Neural cell (in vitro differentiated cells): Measurements from ENCODE around the gene DNAJB8. TPM values are rescaled to one million over a fixed set of nuclear protein-coding genes. Genes with fewer than 3 reads are reported as not detected.

Source experiments
- H2AFZ ChIP-seq: fragments of 200-600, 300-800 bp; sonication (generic), shearing (Covaris generic); 2 replicates; pipeline ENCODE4 v1.6.0; 2014; ENCODE audit warnings: low read depth, mild to moderate bottlenecking, antibody characterized with exemption, low read length, moderate library complexity
- H3F3A ChIP-seq: fragments of 200-600 bp; shearing (Covaris generic); 2 replicates; pipeline ENCODE4 v1.6.1; 2016; ENCODE audit warnings: mild to moderate bottlenecking, moderate library complexity, mixed read lengths, antibody characterized with exemption, low read length; ENCODE audit not compliant: insufficient read depth, poor library complexity, severe bottlenecking
- H3K27ac ChIP-seq: fragments of 200-600, 300-800 bp; sonication (generic), shearing (Covaris generic); 2 replicates; pipeline ENCODE4 v1.5.1; 2014; ENCODE audit warnings: mild to moderate bottlenecking, low read length, moderate library complexity
- H3K27me3 ChIP-seq: fragments of 300-800, 200-600 bp; sonication (generic), shearing (Covaris generic); 2 replicates; pipeline ENCODE4 v1.6.0; 2014; ENCODE audit warnings: mild to moderate bottlenecking, low read depth, low read length, moderate library complexity; ENCODE audit not compliant: insufficient read depth
- H3K36me3 ChIP-seq: fragments of 300-800, 200-600 bp; sonication (generic), shearing (Covaris generic); 2 replicates; pipeline ENCODE4 v1.5.1; 2014; ENCODE audit warnings: mild to moderate bottlenecking, antibody characterized with exemption, low read length, moderate library complexity; ENCODE audit not compliant: insufficient read depth
- H3K4me2 ChIP-seq: fragments of 300-800, 200-600 bp; sonication (generic), shearing (Covaris generic); 2 replicates; pipeline ENCODE4 v1.6.0; 2014; ENCODE audit warnings: mild to moderate bottlenecking, low read length
- H3K4me3 ChIP-seq: fragments of 300-800, 200-600 bp; sonication (generic), shearing (Covaris generic); 2 replicates; pipeline ENCODE4 v1.5.1; 2014; ENCODE audit warnings: mild to moderate bottlenecking, low read length, moderate library complexity
- H3K79me2 ChIP-seq: fragments of 200-600 bp; shearing (Covaris generic); replicated peaks from 2 replicates; pipeline ENCODE4 v1.6.0; 2014; ENCODE audit warnings: mild to moderate bottlenecking, low read length, moderate library complexity; ENCODE audit not compliant: insufficient read depth
- H3K9ac ChIP-seq: fragments of 300-800, 200-600 bp; sonication (generic), shearing (Covaris generic); 2 replicates; pipeline ENCODE4 v1.6.1; 2016; ENCODE audit warnings: mild to moderate bottlenecking, low read length, mixed read lengths
- H3K9me2 ChIP-seq: fragments of 200-600 bp; shearing (Covaris generic); 2 replicates; pipeline ENCODE4 v1.6.1; 2016; ENCODE audit warnings: mild to moderate bottlenecking, low read length, mixed read lengths; ENCODE audit not compliant: insufficient read depth
- H3K9me3 ChIP-seq: fragments of 200-600, 300-800 bp; sonication (generic), shearing (Covaris generic); 2 replicates; pipeline ENCODE4 v1.6.1; 2016; ENCODE audit warnings: mild to moderate bottlenecking, mixed run types, low read length, moderate library complexity, mixed read lengths
- H4K20me1 ChIP-seq: fragments of 200-600 bp; shearing (Covaris generic); 2 replicates; pipeline ENCODE4 v1.6.1; 2016; ENCODE audit warnings: mild to moderate bottlenecking, mixed run types; ENCODE audit not compliant: insufficient read depth
- EP300 ChIP-seq: fragments of 450-650 bp; conservative IDR thresholded peaks from 2 replicates; pipeline ENCODE4 v1.6.1; 2014; ENCODE audit warnings: antibody characterized with exemption, mild to moderate bottlenecking, moderate library complexity; ENCODE audit not compliant: poor library complexity, severe bottlenecking
- EZH2 ChIP-seq: fragments of 200-600, 300-800 bp; shearing (Covaris generic), sonication (generic); IDR thresholded peaks from 2 replicates; pipeline ENCODE4 v1.6.1; 2014; ENCODE audit warnings: antibody characterized with exemption, low read length, borderline replicate concordance, mild to moderate bottlenecking; ENCODE audit not compliant: insufficient read depth, poor library complexity, severe bottlenecking
- MXI1 ChIP-seq: fragments of 450-650 bp; conservative IDR thresholded peaks from 2 replicates; pipeline ENCODE4 v1.6.1; 2014; ENCODE audit warnings: antibody characterized with exemption, mild to moderate bottlenecking; ENCODE audit not compliant: poor library complexity, severe bottlenecking
- POLR2AphosphoS5 ChIP-seq: IDR thresholded peaks from 2 replicates; pipeline ENCODE4 v1.6.1; 2012
- RAD21 ChIP-seq: fragments of 450-650 bp; conservative IDR thresholded peaks from 2 replicates; pipeline ENCODE4 v1.6.1; 2014; ENCODE audit warnings: antibody characterized with exemption, mild to moderate bottlenecking, moderate library complexity
- SMC3 ChIP-seq: fragments of 450-650 bp; conservative IDR thresholded peaks from 2 replicates; pipeline ENCODE4 v1.6.1; 2014; ENCODE audit warnings: antibody characterized with exemption, mild to moderate bottlenecking, moderate library complexity; ENCODE audit not compliant: poor library complexity
- TAF1 ChIP-seq: IDR thresholded peaks from 2 replicates; pipeline ENCODE4 v1.6.1; 2012; ENCODE audit warnings: low read depth
- polyA plus RNA-seq: library from polyadenylated mRNA; depleted of rRNA; stranded (reverse); fragments of >200 nt; gene quantifications from 2 replicates; pipeline ENCODE4 v1.2.3, GENCODE V29; 2014
- TF ChIP-seq, protein P1 (sequence below): IDR thresholded peaks from 2 replicates; pipeline ENCODE4 v1.6.1; 2012; ENCODE audit warnings: borderline replicate concordance
- TF ChIP-seq, protein P2 (sequence below): fragments of 450-650 bp; IDR thresholded peaks from 2 replicates; pipeline ENCODE4 v1.5.1; 2014; ENCODE audit warnings: antibody characterized with exemption, mild to moderate bottlenecking, moderate library complexity; ENCODE audit not compliant: poor library complexity, severe bottlenecking

Gene DNAJB8
- polyA plus RNA-seq, 1 donor from 2014 or later = not detected

DNA sequence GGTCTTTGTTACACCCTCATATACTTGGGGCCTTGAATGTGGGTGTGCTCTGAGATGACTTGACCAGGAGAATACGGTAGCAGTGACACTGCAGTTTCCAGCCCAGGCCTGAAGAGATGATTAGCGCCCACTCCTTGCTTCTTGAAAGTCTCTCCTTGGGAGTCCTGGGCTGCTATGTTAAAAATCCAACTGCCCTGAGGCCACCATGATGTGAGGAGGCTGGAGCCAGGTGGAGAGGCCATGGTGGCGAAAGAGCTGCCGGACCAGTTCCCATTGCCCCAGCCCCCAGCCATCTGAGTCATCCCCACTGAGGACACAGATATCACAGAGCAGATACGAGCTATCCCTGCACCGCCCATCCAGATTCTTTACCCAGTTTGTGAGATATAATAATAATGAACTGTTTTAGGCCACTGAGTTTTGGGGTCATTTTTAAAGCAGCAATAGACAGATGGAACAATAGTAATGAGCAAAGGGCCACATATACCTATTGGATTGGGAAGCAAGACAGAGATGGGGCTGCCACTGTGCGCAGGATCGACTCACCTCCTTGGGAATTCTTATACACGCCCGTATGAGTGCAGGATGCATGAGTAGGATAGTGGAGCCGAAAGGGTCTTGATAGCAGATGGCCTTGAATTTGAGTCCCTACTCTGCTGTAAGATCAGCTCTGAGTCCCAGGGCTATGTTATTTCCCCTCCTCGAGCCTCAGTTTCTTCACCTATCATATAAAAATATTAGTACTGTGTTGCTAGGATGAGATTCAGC is 38.5 kb upstream of the DNAJB8 start:
- H3K9me3 ChIP-seq = no peaks in the 10 kb centered on the region
- no peak overlapping the region for H3K9ac ChIP-seq
- no peak overlapping the region for H2AFZ ChIP-seq
- H3F3A ChIP-seq = no peaks in the 10 kb centered on the region
- TF ChIP-seq TAF1 (no peak), EP300 (no peak), POLR2AphosphoS5 (no peak), RAD21 (no peak), EZH2 (no peak), MXI1 (no peak), SMC3 (no peak)
- TF ChIP-seq, protein P1, sequence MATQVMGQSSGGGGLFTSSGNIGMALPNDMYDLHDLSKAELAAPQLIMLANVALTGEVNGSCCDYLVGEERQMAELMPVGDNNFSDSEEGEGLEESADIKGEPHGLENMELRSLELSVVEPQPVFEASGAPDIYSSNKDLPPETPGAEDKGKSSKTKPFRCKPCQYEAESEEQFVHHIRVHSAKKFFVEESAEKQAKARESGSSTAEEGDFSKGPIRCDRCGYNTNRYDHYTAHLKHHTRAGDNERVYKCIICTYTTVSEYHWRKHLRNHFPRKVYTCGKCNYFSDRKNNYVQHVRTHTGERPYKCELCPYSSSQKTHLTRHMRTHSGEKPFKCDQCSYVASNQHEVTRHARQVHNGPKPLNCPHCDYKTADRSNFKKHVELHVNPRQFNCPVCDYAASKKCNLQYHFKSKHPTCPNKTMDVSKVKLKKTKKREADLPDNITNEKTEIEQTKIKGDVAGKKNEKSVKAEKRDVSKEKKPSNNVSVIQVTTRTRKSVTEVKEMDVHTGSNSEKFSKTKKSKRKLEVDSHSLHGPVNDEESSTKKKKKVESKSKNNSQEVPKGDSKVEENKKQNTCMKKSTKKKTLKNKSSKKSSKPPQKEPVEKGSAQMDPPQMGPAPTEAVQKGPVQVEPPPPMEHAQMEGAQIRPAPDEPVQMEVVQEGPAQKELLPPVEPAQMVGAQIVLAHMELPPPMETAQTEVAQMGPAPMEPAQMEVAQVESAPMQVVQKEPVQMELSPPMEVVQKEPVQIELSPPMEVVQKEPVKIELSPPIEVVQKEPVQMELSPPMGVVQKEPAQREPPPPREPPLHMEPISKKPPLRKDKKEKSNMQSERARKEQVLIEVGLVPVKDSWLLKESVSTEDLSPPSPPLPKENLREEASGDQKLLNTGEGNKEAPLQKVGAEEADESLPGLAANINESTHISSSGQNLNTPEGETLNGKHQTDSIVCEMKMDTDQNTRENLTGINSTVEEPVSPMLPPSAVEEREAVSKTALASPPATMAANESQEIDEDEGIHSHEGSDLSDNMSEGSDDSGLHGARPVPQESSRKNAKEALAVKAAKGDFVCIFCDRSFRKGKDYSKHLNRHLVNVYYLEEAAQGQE = no peak
- TF ChIP-seq, protein P2, sequence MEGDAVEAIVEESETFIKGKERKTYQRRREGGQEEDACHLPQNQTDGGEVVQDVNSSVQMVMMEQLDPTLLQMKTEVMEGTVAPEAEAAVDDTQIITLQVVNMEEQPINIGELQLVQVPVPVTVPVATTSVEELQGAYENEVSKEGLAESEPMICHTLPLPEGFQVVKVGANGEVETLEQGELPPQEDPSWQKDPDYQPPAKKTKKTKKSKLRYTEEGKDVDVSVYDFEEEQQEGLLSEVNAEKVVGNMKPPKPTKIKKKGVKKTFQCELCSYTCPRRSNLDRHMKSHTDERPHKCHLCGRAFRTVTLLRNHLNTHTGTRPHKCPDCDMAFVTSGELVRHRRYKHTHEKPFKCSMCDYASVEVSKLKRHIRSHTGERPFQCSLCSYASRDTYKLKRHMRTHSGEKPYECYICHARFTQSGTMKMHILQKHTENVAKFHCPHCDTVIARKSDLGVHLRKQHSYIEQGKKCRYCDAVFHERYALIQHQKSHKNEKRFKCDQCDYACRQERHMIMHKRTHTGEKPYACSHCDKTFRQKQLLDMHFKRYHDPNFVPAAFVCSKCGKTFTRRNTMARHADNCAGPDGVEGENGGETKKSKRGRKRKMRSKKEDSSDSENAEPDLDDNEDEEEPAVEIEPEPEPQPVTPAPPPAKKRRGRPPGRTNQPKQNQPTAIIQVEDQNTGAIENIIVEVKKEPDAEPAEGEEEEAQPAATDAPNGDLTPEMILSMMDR = no peak
- no peaks in the 10 kb centered on the region for H3K27me3 ChIP-seq
- no peaks in the 10 kb centered on the region for H4K20me1 ChIP-seq
- no peak overlapping the region for H3K4me3 ChIP-seq
- no peaks in the 10 kb centered on the region for H3K9me2 ChIP-seq
- no peaks in the 10 kb centered on the region for H3K79me2 ChIP-seq
- no peak overlapping the region for H3K27ac ChIP-seq
- H3K4me2 ChIP-seq = no peak overlapping the region
- H3K36me3 ChIP-seq = no peaks in the 10 kb centered on the region

DNA sequence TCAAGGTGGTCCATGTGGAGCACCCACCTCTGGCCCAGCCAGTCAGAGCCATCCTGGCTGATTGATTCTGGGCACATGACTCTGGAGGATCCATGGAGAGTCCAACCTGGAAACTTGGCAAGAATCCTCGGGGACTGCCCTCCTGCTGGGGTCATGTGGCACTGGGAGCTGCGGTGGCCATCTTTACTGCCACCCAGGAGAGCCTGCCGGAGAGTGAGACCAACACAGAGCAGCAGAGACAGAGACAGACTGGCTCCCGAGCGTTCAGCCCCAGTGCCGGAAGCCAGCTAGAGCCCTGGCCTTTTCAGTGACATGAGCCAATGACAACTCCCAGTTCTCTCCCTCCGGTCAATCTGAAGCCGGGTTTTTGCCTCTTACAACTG is 37.8 kb upstream of the DNAJB8 start:
- Histone ChIP-seq H3K9ac (no peak overlapping the region), H3K27me3 (no peaks in the 10 kb centered on the region)
- TF ChIP-seq POLR2AphosphoS5 (no peak), TAF1 (no peak), EZH2 (no peak), MXI1 (no peak), EP300 (no peak), RAD21 (no peak), SMC3 (no peak)
- TF ChIP-seq, protein P2 = no peak
- TF ChIP-seq, protein P1 = no peak

More for the DNA sequence above, 37.8 kb upstream of the DNAJB8 start:
- H3K79me2 ChIP-seq = no peaks in the 10 kb centered on the region
- no peaks in the 10 kb centered on the region for H4K20me1 ChIP-seq
- no peak overlapping the region for H3K4me3 ChIP-seq
- H3K36me3 ChIP-seq = no peaks in the 10 kb centered on the region
- no peaks in the 10 kb centered on the region for H3F3A ChIP-seq
- no peaks in the 10 kb centered on the region for H3K9me3 ChIP-seq
- no peak overlapping the region for H3K4me2 ChIP-seq
- no peak overlapping the region for H2AFZ ChIP-seq
- H3K9me2 ChIP-seq = no peaks in the 10 kb centered on the region
- no peak overlapping the region for H3K27ac ChIP-seq
